ENCODE results near the gene PRAMEF33. TPM values are rescaled to one million over a fixed set of nuclear protein-coding genes. Genes with fewer than 3 reads are reported as not detected.
"Not testable (repeated sequence)": the region's sequence is repeated elsewhere in the genome, so short reads cannot be mapped to it uniquely, and the experiment has no call there.

The PRAMEF33 gene, protein sequence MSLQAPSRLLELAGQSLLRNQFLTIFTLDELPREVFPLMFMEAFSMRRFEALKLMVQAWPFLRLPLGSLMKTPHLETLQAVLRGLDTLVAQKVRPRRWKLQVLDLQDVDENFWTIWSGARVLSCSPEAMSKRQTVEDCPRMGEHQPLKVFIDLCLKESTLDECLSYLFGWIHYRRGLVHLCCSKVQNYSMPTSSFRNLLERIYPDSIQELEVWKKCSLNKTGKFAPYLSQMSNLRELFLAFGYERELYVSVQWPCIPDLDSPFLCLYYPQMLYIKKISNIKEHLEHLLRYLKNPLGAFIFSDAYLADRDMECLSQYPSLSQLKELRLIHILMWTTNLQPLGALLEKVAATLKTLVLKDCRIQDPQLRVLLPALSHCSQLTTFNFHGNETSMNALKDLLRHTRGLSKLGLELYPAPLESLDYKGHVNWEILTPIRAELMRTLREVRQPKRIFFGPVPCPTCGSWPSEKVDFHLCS
- not detected for total RNA-seq

GRCh38 chr1:13303239-13303638 is at the start of gene PRAMEF33:
Gene PRAMEF33, plus strand, starts transcription at chr1:13303539. Its CDS starts 2,416 bp downstream, at chr1:13305955.
- ATAC-seq (replicated peaks); H3K27me3 Mint-ChIP-seq; H3K4me3 Mint-ChIP-seq; H3K4me1 Mint-ChIP-seq; H3K36me3 Mint-ChIP-seq (ENCODE audit: low read depth); H3K27ac Mint-ChIP-seq; H3K9me3 Mint-ChIP-seq: not testable (repeated sequence)

GRCh38 chr1:13253898-13254297 is 49.4 kb upstream of the PRAMEF33 start, which contains the start of gene PRAMEF5:
Gene PRAMEF5, plus strand, starts transcription at chr1:13254198. Its CDS starts 5,071 bp downstream, at chr1:13259269.
- H3K36me3 Mint-ChIP-seq (ENCODE audit: low read depth); H3K9me3 Mint-ChIP-seq; H3K27ac Mint-ChIP-seq; H3K4me3 Mint-ChIP-seq; ATAC-seq (replicated peaks); H3K4me1 Mint-ChIP-seq; H3K27me3 Mint-ChIP-seq: not testable (repeated sequence)

DNA sequence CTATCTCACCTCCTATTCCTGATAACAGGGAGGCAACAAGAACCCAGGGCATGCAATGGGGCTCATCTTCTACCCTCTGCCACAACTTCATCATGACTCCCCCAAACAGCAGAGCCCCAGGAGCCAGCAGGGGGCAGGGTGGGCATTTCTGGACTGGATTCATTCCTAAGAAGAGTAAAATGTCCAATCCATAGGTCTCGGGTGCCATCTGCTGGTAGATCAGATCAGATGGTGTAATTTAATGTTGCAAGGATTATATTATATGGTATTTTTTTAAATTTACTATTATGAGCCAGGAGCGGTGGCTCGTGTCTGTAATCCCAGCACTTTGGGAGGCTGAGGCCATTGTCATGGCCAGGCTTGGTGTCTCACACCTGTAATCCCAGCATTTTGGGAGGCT is 38.2 kb upstream of the PRAMEF33 start:
- not testable (repeated sequence) for H3K27me3 Mint-ChIP-seq; H3K9me3 Mint-ChIP-seq; H3K4me1 Mint-ChIP-seq; H3K27ac Mint-ChIP-seq; H3K4me3 Mint-ChIP-seq; H3K36me3 Mint-ChIP-seq (ENCODE audit: low read depth); ATAC-seq (replicated peaks)

GRCh38 chr1:13277016-13277415 is 26.3 kb upstream of the PRAMEF33 start:
- not testable (repeated sequence) for H3K27ac Mint-ChIP-seq; H3K27me3 Mint-ChIP-seq; ATAC-seq (replicated peaks); H3K4me3 Mint-ChIP-seq; H3K36me3 Mint-ChIP-seq (ENCODE audit: low read depth); H3K4me1 Mint-ChIP-seq; H3K9me3 Mint-ChIP-seq

GRCh38 chr1:13279617-13280016 is 23.7 kb upstream of the PRAMEF33 start:
- not testable (repeated sequence) for H3K4me3 Mint-ChIP-seq; H3K9me3 Mint-ChIP-seq; H3K27me3 Mint-ChIP-seq; H3K27ac Mint-ChIP-seq; ATAC-seq (replicated peaks); H3K36me3 Mint-ChIP-seq (ENCODE audit: low read depth); H3K4me1 Mint-ChIP-seq

DNA sequence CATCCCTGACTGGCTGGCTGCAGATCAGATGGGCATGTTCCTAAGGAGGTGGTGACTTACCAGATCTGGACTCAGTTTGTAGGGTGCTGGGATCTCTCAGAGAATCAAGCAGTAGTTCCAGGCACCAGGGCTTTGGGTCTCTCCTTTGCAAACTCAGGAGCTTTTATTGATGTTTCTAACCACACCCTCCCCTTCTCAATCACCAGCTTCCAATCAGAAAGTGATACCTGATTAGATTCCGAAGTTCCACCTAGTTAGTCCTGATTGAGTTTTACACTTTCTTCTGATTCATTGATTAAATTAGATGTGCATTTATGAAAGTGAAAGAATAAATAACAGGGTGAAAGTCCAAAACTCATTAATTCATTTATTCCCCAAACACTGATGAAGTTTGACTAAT is 18.3 kb upstream of the PRAMEF33 start, which contains the start of gene PRAMEF8:
Gene PRAMEF8 (minus strand): TSS at position 101 of the 400 bp plus-strand sequence. CDS start 1,046 bp downstream, outside the sequence.
- not testable (repeated sequence) for H3K27ac Mint-ChIP-seq, H3K4me3 Mint-ChIP-seq, H3K27me3 Mint-ChIP-seq

DNA sequence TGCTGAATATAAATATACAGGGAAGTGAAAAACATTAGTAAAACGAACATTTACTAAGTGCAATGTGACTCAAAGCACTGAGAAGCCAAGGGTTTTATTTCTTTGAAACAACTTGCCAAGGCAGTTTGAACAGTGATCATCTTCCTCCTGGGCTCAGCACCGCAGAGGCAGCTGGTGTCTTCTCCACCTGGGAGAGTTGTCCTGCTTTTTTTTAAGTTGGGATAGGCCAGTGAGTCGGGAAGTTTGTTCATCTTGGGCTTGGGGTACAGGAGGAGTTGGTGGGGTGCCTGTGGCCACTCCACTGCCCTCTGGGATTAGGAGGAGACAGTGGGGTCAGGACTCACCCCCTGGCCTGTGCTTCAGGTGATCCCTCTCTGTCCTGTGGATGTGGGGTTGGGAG is 14.3 kb upstream of the PRAMEF33 start:
- H3K4me1 Mint-ChIP-seq; H3K4me3 Mint-ChIP-seq; ATAC-seq (replicated peaks); H3K36me3 Mint-ChIP-seq (ENCODE audit: low read depth); H3K9me3 Mint-ChIP-seq; H3K27ac Mint-ChIP-seq; H3K27me3 Mint-ChIP-seq: not testable (repeated sequence)

More for the DNA sequence above, 18.3 kb upstream of the PRAMEF33 start, which contains the start of gene PRAMEF8:
- ATAC-seq (replicated peaks); H3K36me3 Mint-ChIP-seq (ENCODE audit: low read depth); H3K9me3 Mint-ChIP-seq; H3K4me1 Mint-ChIP-seq: not testable (repeated sequence)

GRCh38 chr1:13297216-13297931 is 6.0 kb upstream of the PRAMEF33 start:
- H3K27ac Mint-ChIP-seq; H3K4me3 Mint-ChIP-seq; ATAC-seq (replicated peaks); H3K9me3 Mint-ChIP-seq; H3K4me1 Mint-ChIP-seq; H3K27me3 Mint-ChIP-seq; H3K36me3 Mint-ChIP-seq (ENCODE audit: low read depth): not testable (repeated sequence)

GRCh38 chr1:13298699-13299098 is 4.6 kb upstream of the PRAMEF33 start:
- H3K27ac Mint-ChIP-seq; H3K36me3 Mint-ChIP-seq (ENCODE audit: low read depth); H3K4me1 Mint-ChIP-seq: not testable (repeated sequence)

DNA sequence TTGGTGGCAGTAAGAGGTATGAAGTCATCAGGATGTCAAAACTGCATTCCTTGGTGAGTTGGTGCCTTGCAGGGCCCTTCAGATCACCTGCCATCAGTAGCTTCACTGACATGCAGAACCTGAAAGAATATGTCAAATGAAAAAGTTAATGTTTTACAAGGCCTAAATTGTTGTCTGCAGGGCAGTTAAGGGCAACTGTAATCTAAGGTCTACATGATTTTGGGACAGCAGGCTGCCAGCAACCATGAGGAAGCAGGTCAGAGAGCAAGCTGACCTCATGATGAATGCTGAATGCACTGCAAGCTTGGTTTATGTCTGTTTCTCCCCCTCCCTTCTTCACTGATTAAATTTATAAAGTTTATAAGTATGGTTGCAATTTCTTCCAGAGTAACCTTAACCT is 1.1 kb upstream of the PRAMEF33 start:
- H3K4me3 Mint-ChIP-seq; H3K4me1 Mint-ChIP-seq; H3K9me3 Mint-ChIP-seq; H3K36me3 Mint-ChIP-seq (ENCODE audit: low read depth); H3K27ac Mint-ChIP-seq; ATAC-seq (replicated peaks); H3K27me3 Mint-ChIP-seq: not testable (repeated sequence)

More at GRCh38 chr1:13298699-13299098, 4.6 kb upstream of the PRAMEF33 start:
- H3K4me3 Mint-ChIP-seq; ATAC-seq (replicated peaks); H3K9me3 Mint-ChIP-seq; H3K27me3 Mint-ChIP-seq: not testable (repeated sequence)

GRCh38 chr1:13315281-13315680 is 11.9 kb downstream of the PRAMEF33 start, which contains the start of gene PRAMEF15:
Gene PRAMEF15, plus strand, starts transcription at chr1:13315581. Its CDS starts 2,827 bp downstream, at chr1:13318408.
- not testable (repeated sequence) for ATAC-seq (replicated peaks); H3K4me3 Mint-ChIP-seq; H3K4me1 Mint-ChIP-seq; H3K27ac Mint-ChIP-seq; H3K36me3 Mint-ChIP-seq (ENCODE audit: low read depth); H3K9me3 Mint-ChIP-seq; H3K27me3 Mint-ChIP-seq

GRCh38 chr1:13342496-13342895 is 39.2 kb downstream of the PRAMEF33 start:
- not testable (repeated sequence) for ATAC-seq (replicated peaks); H3K27me3 Mint-ChIP-seq; H3K27ac Mint-ChIP-seq; H3K4me1 Mint-ChIP-seq; H3K36me3 Mint-ChIP-seq (ENCODE audit: low read depth); H3K9me3 Mint-ChIP-seq; H3K4me3 Mint-ChIP-seq

GRCh38 chr1:13347034-13347433 is 43.7 kb downstream of the PRAMEF33 start, which contains the start of gene PRAMEF14:
Gene PRAMEF14, minus strand, starts transcription at chr1:13347134. Its CDS starts 1,820 bp downstream, at chr1:13345314.
- H3K27ac Mint-ChIP-seq; H3K9me3 Mint-ChIP-seq; ATAC-seq (replicated peaks); H3K4me1 Mint-ChIP-seq; H3K4me3 Mint-ChIP-seq; H3K36me3 Mint-ChIP-seq (ENCODE audit: low read depth); H3K27me3 Mint-ChIP-seq: not testable (repeated sequence)

GRCh38 chr1:13353476-13353875 is 50.1 kb downstream of the PRAMEF33 start:
- not testable (repeated sequence) for H3K36me3 Mint-ChIP-seq (ENCODE audit: low read depth); ATAC-seq (replicated peaks)

DNA sequence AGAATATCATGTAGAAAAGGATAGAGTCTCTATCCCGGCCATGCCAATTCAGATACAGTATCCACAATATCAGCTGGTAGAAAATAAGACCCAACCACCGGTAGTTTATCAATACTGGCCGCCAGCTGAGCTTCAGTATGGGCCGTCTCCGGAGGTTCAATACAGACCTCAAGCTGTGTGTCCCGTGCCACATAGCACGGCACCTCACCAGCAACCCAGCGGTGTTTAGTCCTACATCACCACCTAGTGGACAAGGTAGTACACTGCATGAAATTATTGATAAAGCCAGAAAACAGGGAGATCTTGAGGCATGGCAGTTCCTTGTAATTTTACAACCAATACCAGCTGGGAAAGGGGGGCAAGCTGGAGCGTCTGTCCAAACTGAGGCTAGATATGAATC is 51.1 kb downstream of the PRAMEF33 start:
- not testable (repeated sequence) for H3K4me1 Mint-ChIP-seq; H3K27me3 Mint-ChIP-seq; H3K36me3 Mint-ChIP-seq (ENCODE audit: low read depth); H3K9me3 Mint-ChIP-seq; H3K27ac Mint-ChIP-seq; ATAC-seq (replicated peaks); H3K4me3 Mint-ChIP-seq

More at GRCh38 chr1:13353476-13353875, 50.1 kb downstream of the PRAMEF33 start:
- not testable (repeated sequence) for H3K9me3 Mint-ChIP-seq, H3K27me3 Mint-ChIP-seq, H3K27ac Mint-ChIP-seq, H3K4me1 Mint-ChIP-seq, H3K4me3 Mint-ChIP-seq

Data from activated T-helper 17 cell treated with anti-CD3 and anti-CD28 coated beads, Interleukin-2, amount 50 U/mL, for 72 hours (primary cell).